ENCODE data around the gene MMP8.

The MMP8 gene

GRCh38 chr11:102724904-102725500 is at the start of gene MMP8:
Gene MMP8, minus strand, starts transcription at chr11:102724954. Its CDS starts 99 bp downstream, at chr11:102724855.
- no peak for DNase-seq (ENCODE audit: low spot score)
- no peak for TF ChIP-seq CTCF (IDR thresholded peaks at IDR 0.05; ENCODE audit: extremely low read depth, missing control alignments)

- TF ChIP-seq CTCF (IDR thresholded peaks at IDR 0.05; ENCODE audit: extremely low read depth, missing control alignments): no peak
- DNase-seq (ENCODE audit: low spot score): no peak
These were observed 48.6 kb upstream of the MMP8 start for GRCh38 chr11:102773386-102773785.

- no peak for DNase-seq (ENCODE audit: low spot score)
- TF ChIP-seq CTCF (IDR thresholded peaks at IDR 0.05; ENCODE audit: extremely low read depth, missing control alignments): no peak
These were observed 46.6 kb upstream of the MMP8 start for GRCh38 chr11:102771351-102771750.

GRCh38 chr11:102770191-102770590 is 45.4 kb upstream of the MMP8 start:
- DNase-seq (ENCODE audit: low spot score): no peak
- no peak for TF ChIP-seq CTCF (IDR thresholded peaks at IDR 0.05; ENCODE audit: extremely low read depth, missing control alignments)

GRCh38 chr11:102767800-102768199 is 43.0 kb upstream of the MMP8 start:
- no peak for TF ChIP-seq CTCF (IDR thresholded peaks at IDR 0.05; ENCODE audit: extremely low read depth, missing control alignments)
- no peak for DNase-seq (ENCODE audit: low spot score)

GRCh38 chr11:102763440-102763839 is 38.7 kb upstream of the MMP8 start:
- no peak for DNase-seq (ENCODE audit: low spot score)
- no peak for TF ChIP-seq CTCF (IDR thresholded peaks at IDR 0.05; ENCODE audit: extremely low read depth, missing control alignments)

GRCh38 chr11:102762361-102762767 is 37.6 kb upstream of the MMP8 start:
- DNase-seq (ENCODE audit: low spot score): no peak
- TF ChIP-seq CTCF (IDR thresholded peaks at IDR 0.05; ENCODE audit: extremely low read depth, missing control alignments): no peak

Data from GM20000 (cell line).